GM21717 (cell line): ENCODE data around the gene ZNF276.
"Not testable (repeated sequence)": the region's sequence is repeated elsewhere in the genome, so short reads cannot be mapped to it uniquely, and the experiment has no call there.

Source experiments
- ATAC-seq: cut with Tn5 transposase; IDR thresholded peaks from one replicate; pipeline ENCODE4 v1.9.1; 2021; ENCODE audit warnings: mild to moderate bottlenecking, moderate library complexity; ENCODE audit not compliant: unreplicated experiment

The ZNF276 gene, protein sequence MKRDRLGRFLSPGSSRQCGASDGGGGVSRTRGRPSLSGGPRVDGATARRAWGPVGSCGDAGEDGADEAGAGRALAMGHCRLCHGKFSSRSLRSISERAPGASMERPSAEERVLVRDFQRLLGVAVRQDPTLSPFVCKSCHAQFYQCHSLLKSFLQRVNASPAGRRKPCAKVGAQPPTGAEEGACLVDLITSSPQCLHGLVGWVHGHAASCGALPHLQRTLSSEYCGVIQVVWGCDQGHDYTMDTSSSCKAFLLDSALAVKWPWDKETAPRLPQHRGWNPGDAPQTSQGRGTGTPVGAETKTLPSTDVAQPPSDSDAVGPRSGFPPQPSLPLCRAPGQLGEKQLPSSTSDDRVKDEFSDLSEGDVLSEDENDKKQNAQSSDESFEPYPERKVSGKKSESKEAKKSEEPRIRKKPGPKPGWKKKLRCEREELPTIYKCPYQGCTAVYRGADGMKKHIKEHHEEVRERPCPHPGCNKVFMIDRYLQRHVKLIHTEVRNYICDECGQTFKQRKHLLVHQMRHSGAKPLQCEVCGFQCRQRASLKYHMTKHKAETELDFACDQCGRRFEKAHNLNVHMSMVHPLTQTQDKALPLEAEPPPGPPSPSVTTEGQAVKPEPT

DNA sequence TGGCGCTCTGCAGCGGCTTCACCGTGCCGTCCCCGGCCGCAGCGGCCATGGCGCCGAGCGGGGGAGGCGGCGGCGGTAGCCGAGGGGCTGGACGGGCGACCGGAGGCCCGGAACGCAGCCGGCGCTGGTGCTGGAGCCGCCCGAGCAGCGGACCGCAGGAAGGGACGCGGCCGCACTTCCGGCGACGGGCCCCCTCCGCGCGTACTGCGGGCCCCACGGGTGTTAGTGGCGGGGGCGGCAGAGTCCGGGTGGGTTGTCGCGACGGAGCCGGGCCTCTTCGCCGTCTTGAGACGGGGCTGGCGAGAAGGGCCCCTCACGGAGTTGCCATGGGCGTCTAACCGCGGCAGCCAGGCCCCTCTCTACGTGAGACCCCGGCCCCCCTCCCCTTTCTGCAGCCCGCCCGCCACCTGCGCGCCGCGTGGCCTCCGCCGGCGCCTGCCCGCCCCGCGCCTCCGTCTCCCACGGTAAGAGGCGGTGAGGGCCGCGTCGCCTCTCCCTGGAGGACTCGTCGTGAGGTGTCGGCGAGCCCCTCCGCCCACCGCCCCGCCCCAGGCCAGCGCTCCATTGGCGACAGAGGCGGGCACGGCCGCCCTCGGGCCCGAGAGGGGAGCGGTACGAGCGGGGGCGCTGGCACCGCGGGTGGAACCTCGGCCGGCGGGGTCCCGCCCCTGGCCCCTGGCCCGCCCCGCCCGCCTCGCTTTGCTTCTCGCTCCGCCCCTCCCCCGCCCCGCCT lies at the start of gene ZNF276, which contains the start of gene VPS9D1:
TSS of gene ZNF276 (plus strand) at position 725 of the 733 bp plus-strand sequence. CDS start 104 bp downstream, outside the sequence.
TSS of gene VPS9D1 (minus strand) at position 86 of the 733 bp plus-strand sequence. CDS start at position 49, 37 bp downstream.
- ATAC-seq, result peak; percentile 47

DNA sequence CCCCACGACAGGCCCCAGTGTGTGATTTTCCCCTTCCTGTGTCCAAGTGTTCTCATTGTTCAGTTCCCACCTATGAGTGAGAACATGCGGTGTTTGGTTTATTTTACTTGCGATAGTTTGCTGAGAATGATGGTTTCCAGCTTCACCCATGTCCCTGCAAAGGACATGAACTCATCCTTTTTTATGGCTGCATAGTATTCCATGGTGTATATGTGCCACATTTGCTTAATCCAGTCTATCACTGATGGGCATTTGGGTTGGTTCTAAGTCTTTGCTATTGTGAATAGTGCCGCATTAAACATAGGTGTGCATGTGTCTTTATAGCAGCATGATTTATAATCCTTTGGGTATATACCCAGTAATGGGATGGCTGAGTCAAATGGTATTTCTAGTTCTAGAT lies 49.8 kb upstream of the ZNF276 start:
- not testable (repeated sequence) for ATAC-seq

DNA sequence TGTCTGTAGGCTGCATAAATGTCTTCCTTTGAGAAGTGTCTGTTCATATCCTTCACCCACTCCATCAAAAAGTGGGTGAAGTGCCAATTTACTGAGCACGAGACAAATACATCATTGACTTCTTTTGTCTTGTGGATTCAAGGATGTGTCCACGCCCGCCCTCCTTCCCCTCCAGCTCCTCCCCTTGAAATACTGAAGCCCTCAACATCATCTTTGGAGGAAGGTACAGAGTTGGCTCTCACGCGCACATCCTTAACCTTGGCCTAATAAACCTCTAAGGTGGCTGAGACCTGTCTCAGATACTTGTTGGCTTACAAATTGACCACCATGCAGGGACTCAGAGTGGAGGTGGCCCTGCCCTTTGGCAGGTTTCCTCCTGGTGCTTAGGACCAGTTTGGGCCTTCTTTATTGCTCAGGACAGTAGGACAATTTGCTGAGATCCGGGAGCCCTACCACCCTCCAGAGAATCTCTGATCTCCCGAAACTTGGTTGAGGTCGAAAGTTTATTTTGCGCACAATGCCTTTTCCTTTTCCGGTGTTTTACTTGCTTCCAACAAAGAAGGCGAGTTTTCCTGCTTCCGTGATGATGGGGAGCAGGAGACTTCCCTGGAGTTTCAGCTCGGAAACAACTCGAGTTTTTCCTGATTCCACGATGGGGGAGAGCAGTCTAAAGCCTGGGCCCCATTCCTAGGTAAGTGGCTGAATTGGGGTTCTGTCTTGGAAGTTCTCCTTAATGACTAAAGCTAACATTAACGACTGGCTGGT lies 49.0 kb upstream of the ZNF276 start:
- ATAC-seq, result no peak

DNA sequence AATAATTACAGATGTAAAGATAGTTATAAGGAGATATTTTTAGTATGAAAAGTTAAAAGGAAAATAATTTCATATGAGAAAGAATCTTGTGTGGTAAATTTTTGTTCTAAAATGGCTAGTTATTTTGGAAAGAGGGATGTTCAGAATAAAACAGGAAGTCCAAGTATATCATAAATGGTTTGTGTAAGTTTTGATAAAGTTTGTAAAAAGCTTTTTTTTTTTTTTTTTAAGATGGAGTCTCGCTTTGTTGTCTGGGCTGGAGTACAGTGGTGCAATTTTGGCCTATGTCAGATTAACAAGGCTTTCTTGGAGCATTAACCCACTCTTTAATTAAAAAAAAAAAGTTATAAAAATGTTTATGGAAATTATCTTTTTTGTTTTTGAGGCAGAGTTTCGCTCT lies 43.1 kb upstream of the ZNF276 start:
- ATAC-seq, result no peak

DNA sequence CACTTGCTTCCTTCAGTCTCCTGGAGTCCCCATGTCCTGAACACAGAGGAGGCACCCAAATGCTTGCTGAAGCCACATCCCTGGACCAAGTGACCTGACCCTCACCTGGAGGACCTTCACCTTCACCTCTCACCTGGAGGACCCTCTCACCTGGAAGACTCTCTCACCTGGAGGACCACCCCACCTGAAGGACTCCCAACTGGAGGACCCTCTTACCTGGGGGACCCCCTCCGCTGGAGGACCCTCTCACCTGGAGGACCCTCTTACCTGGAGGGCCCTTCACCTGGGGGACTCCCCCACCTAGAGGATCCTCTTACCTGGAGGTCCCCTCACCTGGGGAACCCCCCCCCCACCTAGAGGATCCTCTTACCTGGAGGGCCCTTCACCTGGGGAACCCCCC lies 35.4 kb upstream of the ZNF276 start:
- ATAC-seq, result no peak

DNA sequence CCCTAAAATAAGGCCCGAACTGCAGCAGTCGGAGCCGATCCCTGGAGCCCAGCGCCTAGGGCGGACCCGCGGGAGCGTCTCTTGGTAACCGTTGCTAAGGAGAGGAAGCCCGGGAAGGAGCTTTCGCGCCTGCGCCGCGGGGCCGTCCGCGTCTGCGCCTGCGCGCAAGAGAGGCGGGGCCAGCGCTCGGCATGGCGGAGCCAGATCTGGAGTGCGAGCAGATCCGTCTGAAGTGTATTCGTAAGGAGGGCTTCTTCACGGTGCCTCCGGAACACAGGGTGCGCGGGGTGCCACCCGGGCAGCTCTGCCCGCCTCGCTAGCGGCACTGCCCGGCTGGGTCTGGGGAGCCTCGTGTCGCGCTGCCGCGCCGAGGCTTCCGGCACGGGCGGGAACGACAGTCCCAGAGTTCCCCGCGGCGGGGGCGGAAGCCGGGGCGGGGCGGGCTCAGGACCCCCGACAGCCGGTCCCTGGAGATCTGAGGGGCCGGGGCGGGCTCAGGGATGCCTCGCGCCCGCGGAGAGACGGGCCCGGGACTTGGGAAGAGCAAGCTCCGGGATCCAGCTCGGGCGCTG lies 34.7 kb upstream of the ZNF276 start, which contains the start of gene CDK10:
TSS of gene CDK10 (plus strand) at position 170 of the 572 bp plus-strand sequence. CDS start at position 192, 22 bp downstream.
- ATAC-seq, result peak; percentile 69

DNA sequence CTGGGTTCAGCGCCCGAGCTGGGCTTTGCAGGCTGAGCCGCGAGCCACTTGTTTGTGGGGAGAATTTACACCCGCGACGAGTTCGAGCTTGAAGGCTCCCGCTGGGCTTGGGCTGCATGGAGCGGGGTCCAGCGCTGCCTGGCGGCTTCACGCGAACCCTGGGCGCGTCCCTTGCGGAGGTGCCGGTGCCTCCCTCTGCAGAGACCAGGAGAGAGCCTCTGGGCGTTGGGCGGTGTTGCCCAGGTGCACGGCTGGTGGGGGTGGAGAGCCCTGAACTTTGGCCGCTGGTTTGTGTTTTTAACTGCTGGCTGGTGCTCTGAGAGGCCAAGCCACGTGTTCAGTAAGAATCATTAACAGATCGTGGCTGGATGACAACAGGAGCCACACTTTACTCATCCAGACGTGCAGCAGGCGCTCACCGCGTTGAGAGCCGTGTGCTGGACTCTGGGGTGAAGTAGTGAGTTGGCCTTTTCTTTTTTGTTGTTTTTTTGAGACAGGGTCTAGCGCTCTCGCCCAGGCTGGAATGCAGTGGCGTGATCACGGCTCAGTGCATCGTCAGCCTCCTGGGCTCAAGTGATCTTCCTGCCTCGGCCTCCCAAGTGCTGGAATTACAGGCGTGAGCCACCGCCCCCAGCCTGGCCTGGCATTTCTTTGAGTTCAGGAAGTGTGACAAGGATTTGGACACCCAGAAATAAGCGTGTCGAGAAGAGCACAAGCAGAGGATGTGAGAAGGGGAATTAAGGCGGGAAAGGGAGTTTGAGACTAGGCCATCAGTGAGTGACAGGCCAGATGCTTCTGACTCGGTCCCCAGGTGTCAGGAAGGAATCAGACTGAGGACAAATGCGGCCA lies 34.0 kb upstream of the ZNF276 start:
- peak; percentile 22 for ATAC-seq

DNA sequence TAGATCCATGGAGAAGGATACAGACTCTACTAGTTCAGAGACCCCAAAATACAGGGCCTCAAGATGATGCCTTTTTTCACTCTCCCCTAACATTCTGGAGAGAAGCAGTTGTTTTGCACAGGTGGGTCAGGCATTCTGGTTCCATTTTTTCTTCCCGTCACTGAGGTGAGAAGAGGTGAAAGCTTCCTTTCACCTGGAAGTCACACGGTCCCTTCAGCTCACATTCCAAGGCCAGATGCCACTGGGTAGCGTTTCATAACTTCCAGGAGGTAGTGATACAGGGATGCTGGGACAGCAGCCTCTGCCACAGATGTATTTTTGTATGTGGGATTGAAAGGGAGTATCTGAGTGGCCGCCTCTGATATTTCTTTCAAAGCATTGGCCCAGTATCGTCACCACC lies 32.9 kb upstream of the ZNF276 start:
- no peak for ATAC-seq

DNA sequence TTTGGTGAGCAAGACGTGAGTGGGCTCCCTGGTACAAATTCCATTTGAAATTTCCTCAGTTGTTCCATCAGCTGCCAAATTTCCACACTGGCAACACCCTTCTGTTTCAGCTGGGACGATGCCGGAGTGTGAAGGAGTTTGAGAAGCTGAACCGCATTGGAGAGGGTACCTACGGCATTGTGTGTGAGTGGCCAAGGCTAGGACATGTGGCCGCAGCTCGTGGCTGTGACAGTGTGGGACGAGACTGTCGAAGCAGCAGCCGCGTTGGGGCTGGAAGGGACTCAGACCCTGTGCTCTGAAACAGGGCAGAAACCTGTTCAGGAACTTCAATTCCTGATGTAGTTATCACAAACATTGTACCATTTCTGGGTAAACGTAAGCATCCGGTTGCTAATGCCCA lies 32.2 kb upstream of the ZNF276 start:
- no peak for ATAC-seq

DNA sequence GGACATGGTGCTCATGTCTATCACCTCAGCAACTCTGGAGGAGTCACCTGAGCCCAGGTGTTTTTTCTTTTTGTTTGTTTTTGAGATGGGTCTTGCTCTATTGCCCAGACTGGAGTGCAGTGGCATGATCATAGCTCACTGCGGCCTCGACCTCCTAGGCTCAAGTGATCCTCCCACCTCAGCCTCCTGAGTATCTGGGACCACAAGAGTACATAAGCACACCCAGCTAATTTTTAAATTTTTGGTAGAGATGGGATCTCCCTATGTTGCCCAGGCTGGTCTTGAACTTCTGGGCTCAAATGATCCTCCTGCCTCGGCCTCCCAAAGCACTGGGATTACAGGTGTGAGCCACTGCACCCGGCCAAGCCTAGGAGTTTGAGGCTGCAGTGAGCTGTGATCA lies 31.7 kb upstream of the ZNF276 start:
- ATAC-seq, result not testable (repeated sequence)

DNA sequence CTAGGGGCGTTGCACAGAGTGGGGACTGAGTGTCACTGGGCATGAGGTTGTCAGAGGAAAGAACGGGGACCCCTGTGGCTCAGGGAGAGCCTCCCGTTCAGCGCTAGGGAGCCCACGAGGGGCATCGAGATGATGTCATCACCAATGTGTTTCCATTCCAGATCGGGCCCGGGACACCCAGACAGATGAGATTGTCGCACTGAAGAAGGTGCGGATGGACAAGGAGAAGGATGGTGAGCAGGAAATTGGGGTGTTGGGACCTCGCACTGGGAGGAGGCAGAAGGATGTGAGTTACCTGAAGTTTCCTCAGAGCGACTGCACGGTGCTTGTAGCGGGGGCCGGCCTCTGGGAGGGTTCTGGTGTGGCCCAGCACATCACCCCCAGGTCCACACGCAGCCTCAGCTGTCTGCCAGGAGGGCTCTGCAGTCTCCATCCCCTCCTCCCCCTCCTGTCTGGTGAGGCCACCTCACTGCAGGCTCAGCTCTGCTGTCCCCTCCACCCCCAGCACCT lies 30.9 kb upstream of the ZNF276 start:
- no peak for ATAC-seq

DNA sequence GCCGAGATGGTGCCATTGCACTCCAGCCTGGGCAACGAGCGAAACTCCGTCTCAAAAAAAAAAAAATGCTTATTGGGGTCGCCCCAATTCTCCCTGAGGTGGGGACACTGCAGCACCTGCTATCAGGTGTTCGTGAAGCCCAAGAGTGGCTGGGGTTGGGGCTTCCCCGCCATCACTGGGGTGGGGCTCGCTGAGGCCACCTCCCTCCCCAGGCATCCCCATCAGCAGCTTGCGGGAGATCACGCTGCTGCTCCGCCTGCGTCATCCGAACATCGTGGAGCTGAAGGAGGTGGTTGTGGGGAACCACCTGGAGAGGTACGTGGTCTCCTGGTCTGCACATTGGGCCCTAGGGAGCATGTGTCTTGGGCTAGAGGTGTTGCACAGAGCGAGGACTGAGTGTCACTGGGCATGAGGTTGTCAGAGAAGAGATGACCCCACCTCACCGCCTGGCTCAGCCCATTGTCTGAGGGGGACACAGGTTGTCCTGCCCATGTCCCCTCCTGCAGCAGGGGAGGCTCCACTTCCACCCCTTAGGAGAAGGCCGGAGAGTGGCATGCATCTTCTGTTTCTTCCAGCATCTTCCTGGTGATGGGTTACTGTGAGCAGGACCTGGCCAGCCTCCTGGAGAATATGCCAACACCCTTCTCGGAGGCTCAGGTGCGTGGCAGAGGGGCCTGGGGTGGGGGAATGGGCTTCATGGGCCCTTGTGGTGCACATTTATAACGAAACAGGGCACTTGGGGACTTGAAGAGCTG lies 29.9 kb upstream of the ZNF276 start:
- ATAC-seq, result no peak

DNA sequence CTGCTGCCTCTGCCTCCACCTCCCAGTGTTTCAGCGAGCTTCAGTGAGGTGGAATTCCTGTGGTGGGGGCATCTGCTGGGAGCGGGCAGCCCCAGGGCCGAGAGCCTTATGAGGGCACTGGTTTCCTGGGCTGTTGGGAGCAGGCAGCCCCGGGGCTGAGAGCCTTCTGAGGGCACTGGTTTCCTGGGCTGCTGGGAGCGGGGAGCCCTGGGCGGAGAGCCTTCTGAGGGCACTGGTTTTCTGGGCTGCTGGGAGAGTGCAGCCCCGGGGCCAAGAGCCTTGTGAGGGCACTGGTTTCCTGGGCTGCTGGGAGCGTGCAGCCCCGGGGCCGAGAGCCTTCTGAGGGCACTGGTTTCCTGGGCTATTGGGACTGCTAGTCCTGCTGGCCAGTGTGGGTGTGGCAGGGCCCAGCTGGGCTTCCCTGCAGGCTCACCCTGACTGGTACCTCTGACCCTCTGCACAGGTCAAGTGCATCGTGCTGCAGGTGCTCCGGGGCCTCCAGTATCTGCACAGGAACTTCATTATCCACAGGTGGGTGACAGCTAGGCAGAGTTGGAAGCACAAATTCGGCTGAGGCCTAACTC lies 29.3 kb upstream of the ZNF276 start:
- ATAC-seq, result no peak

DNA sequence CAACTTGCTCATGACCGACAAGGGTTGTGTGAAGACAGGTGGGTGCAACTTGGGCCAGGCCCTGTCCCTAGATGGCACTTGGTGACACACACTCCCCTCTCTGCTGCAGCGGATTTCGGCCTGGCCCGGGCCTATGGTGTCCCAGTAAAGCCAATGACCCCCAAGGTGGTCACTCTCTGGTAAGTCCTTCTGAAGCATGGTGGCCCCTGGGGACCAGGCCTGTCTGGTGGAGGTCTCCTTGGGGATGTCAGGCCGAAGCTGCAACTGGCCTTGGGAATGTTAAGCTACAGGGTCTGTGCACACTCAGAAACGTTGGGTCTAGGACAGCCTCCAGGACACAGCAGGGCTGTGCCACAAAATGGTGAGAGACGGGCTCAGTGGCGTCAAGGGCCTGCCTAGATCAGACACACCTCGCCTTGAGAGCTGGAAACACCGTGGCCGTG lies 28.0 kb upstream of the ZNF276 start:
- no peak for ATAC-seq

DNA sequence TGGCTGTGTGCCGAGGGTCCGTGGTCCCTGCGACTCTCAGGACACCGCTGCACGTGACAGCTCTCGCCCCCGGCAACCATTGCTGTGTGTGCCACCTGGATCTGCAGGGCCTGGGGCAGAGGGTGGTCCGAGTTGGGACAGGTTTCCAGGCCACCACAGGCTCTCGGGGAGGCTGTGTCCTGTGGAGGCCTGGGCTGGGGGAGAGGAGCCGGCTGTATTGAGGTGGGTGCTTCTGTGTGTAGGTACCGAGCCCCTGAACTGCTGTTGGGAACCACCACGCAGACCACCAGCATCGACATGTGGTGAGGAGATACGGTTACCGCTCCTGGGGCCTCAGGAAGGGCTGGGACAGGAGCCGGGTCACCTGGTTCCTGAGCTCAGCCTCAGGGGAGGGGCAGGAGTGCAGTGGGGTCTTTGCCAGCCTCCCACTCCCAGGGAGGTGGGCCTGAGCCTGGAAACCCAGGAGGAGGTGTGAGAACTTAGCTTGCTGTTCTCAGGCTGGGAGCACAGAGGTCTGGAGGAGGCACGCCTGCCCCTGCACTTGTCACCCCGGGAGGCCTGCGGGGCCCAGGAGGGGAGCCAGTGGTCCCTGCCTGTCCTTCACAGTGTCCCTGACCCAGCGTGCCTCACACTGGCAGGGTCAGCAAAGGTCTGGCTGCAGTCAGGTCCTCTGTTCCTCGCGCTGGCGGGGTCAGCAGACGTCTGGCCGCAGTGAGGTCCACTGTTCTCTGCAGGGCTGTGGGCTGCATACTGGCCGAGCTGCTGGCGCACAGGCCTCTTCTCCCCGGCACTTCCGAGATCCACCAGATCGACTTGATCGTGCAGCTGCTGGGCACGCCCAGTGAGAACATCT lies 27.2 kb upstream of the ZNF276 start:
- no peak for ATAC-seq

DNA sequence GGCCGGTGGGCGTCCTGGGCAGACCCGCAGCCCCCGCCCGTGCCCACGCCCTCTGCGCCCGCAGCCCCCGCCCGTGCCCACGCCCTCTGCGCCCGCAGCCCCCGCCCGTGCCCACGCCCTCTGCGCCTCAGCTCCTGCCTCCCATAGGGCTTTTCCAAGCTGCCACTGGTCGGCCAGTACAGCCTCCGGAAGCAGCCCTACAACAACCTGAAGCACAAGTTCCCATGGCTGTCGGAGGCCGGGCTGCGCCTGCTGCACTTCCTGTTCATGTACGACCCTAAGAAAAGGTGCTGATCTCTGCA lies 26.6 kb upstream of the ZNF276 start:
- ATAC-seq, result not testable (repeated sequence)

DNA sequence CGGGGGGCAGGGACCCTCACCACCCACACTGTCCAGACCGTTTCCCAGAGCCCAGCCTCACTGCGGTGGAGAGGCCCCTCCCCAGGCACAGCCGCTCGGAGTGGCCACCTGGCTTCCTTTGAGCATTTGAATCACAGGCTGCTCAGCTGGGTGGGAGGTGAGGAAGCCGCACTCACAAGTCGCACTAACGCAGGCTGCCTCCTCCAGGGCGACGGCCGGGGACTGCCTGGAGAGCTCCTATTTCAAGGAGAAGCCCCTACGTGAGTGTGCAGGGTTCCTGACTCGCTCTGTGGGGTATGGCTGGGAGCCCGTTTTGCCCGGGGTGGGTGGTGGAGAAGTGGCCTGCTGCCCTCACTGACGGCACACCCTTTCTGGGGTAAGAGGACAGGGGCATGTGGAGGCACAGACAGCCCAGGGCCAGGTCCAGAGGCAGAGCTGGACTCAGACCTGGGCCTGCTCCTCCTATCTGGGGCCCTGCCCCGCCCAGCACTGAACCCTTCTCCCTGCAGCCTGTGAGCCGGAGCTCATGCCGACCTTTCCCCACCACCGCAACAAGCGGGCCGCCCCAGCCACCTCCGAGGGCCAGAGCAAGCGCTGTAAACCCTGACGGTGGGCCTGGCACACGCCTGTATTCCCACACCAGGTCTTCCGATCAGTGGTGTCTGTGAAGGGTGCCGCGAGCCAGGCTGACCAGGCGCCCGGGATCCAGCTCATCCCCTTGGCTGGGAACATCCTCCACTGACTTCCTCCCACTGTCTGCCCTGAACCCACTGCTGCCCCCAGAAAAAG lies 26.1 kb upstream of the ZNF276 start:
- ATAC-seq, result no peak
